Right hindlimb (tissue), 1 donor: ENCODE measurements around the gene ATP1B2.
"Not testable (repeated sequence)": the region's sequence is repeated elsewhere in the genome, so short reads cannot be mapped to it uniquely, and the experiment has no call there.

ENCODE experiments used
- DNase-seq: peaks from one replicate; pipeline ENCODE4 v3.0.0-alpha.2; 2018

Gene ATP1B2

DNA sequence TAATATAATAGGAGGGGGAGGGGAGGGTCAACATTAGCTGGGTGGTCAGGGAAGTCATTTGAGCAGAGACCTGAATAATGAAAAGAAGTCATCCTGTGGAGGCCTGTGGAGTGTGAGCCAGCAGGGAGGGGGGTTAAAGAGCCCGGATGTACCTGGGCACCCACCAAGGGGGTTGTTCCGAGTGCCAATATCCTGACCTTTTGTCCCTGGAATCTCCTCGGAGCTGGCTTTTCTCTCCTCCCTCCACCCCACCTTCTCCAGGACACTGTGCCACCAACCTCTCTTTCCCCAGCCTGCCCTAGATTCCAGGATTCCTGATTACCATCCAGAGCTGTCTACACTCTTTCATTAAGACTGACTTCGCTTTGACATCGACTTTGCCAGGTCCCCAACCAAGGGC is 14.6 kb upstream of the ATP1B2 start:
- DNase-seq, result no peak

DNA sequence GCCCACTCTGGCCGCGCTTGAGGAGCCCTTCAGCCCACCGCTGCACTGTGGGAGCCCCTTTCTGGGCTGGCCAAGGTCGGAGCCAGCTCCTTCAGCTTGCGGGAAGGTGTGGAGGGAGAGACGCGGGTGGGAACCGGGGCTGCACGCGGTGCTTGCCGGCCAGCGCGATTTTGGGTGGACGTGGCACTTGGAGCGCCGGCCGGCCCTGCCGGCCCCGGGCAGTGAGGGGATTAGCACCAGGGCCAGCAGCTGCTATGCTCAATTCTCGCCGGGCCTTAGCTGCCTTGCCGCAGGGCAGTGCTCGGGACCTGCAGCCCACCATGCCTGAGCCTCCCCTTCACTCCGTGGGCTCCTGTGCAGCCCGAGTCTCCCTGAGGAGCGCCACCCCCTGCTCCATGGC is 9.9 kb upstream of the ATP1B2 start:
- no peak for DNase-seq

DNA sequence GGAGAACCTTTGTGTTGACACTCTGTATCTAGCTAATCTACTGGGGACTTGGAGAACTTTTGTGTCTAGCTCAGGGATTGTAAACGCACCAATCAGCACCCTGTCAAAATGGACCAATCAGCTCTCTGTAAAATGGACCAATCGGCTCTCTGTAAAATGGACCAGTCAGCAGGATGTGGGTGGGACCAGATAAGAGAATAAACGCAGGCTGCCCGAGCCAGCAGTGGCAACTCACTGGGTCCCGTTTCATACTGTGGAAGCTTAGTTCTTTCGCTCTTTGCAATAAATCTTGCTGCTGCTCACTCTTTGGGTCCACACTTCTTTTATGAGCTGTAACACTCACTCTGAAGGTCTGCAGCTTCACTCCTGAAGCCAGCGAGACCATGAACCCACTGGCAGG is 9.1 kb upstream of the ATP1B2 start:
- DNase-seq, result not testable (repeated sequence)

DNA sequence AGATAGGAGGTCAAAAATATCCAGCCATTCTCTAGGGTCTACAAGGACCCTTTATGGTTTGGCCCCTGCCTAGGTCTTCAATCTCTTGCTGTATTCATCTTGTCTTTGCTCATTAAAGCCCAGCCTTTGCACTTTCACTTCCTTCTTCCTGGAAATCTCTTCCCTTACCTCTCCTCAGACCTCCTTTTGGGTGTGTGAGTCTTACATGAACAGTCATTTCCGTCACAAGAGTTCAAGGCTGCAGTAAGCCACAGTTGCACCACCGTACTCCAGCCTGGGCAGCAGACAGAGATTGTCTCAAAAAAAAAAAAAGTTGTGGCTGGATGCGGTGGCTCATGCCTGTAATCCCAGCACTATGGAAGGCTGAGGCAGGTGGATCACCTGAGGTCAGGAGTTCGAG is 6.0 kb upstream of the ATP1B2 start:
- no peak for DNase-seq

DNA sequence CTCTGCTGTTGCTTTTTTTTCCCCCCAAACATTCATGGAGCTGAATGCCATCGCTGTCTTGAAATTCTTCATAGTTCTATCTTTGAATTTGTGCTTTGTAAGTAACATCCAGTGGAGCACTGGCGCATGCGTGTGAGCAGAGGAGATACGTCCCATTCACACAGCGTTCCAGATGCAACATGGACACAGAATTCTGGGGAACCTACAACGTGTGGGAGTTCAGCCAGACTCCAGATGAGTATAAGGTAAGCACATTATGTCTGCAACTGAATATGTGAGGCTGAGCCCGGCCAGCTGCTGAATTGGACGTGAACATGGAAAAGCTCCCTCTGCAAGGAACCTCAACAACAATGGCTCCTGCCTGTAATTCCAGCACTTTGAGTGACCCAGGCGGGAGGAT is 4.3 kb upstream of the ATP1B2 start:
- DNase-seq, result no peak

DNA sequence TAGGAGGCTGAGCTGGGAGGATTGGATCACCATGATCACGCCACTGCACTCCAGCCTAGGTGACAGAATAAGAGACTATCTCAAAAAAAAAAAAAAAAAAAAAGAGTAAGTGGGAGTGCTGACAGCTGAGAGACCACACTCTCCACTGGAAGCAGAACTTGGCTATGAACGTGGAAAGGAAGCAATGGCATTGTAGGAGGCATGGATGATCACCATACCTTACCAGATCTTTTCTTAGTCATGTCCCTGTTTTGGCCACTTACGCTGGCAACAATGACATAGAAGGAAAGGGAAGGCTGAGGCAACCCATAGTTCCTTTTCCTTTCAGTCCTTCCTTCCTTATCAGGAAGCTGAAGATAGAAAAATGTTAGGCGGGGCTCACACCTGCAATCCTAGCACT is 3.7 kb upstream of the ATP1B2 start:
- DNase-seq, result no peak

DNA sequence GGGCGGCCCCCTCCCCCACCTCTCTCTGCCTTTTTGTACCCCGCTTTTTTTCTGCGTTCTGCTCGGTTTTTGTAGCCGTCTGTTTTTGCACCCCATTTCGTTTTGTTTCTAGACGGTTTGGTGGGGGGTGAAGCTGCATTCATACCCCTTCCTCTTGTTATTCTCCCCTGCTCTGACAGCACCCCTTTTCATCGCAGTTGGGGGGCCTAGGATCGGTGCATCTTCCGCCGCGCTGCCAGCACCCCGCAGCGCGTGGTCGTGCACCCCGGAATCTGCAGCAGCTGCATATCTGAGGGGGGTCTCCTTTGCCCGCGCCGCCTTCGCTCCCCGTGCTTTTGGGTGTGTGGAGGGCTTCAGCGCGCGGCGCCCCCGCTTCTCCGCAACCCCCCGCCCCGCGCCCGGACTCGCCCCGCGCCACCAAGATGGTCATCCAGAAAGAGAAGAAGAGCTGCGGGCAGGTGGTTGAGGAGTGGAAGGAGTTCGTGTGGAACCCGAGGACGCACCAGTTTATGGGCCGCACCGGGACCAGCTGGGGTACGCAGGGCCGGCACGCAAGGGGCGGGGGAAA is 455 bp downstream of the ATP1B2 start:
- no peak for DNase-seq

DNA sequence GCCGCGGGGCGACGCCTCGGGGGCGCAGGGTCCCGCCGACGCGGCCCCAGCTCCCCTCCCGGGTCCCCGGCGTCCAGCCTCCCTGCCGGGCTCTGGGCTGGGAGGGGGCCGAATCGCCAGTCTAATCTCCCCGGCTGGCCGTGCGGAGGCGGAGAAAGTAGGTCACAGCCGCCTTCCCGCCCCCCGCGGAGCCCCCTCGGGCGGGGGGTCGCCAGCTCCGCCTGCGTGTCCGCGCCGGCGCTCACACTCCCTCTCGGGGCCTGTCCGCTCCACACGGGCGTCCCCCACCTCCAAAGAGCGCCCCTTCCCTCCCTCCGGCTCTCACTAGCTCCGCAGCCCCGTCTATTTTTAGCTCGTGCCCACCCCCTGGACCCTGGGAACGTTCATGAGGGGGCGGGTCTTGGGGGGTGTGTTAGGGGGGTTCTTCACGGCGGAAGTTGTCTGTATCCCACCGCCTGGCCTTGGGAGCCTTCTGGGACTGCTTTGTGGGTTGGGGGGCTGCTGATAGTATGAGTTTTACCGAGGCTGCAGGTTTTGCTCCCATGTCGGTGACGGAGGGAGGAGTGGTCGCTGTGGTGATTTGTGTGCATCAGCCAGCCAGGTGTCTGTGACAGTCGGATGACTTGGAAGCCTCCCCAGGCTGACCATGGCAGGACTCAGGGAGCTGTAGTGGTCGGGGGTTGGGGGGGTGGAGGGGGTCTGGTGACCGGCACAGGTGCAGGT is 1.1 kb downstream of the ATP1B2 start:
- peak; percentile 72 for DNase-seq

DNA sequence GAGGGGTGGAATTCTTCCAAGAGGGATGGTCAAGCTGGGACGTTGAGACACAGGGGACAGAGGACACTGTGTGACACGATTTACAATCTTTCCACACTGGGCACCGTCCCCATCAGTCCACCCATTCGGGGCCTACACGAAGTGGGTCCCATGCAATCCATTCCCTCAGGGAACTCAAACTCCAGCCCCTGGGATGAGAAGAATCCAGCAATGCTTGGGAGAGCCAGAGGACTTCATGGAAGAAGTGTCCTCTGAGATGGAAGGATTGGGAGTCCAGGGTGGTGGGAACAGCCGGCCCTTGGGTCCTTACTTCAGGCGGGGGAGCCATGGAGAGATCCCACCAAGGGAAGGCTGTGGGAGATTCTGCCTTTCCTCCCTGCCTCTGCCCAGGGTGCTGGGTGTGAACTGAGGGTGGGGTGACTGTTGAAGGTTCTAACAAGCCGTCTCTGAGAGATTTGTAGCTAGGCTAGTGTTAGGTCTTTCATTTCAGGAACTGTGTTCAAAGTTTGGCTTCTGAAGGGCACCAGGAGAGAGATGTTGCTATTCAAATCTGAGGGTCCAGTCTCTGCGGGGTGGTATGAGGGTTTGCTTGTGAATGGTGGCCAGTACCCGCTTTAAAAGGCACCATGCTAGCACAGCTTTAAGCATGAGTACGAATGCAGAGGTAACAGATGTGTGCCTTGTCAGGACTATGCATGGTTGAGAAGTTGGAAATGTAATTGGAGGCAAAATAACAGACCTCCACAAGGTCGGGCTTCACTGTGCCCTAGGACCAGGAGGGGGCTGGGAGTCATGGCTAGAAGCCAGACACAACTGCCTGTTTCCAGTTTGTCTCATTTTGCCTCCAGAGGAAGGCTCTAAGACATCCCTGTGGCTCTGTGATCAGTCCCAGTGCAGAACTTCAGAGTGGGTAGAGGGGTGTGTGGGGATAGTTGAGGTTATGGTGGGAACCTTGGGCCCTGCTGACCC is 1.9 kb downstream of the ATP1B2 start:
- DNase-seq, result no peak

DNA sequence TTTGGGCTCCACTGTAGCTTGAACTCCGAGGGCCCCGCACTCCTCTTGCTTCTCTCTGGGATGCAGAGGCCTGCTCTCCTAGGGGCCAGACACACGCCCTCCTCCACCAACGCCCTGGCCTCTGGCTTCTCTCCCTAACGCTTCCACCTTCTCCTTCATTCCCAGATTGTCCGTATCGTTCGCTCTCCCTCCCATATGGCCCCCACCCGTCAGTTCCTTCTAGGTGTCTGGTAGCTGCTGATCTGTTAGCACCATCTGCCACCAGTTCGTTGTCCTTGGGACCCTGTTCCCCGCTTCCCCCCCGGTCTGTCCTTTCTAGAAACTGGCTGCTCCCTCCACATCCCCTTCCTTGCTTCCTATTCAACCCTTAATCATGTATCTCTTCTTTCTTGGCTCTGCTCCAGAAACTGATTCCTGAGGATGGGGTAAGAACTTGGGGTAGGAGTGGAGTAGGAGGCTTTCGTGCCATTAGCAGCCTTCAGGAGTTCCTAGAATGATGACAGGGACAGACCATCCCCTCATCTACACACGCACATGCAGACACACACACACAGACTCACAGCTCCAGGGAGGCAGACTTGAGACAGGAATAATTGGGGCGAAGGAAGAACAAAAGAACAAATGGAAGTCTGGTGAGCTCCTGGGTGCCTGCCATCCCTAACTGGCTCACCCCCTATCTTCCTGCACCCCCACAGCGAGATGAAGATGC is 4.3 kb downstream of the ATP1B2 start:
- no peak for DNase-seq

DNA sequence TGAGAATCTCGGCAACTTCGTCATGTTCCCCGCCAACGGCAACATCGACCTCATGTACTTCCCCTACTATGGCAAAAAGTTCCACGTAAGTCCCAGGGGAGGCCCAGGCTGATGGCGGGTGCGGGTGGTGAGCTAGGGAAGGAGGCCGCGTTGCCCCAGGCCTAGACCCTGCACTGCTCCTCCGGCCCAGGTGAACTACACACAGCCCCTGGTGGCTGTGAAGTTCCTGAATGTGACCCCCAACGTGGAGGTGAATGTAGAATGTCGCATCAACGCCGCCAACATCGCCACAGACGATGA is 4.8 kb downstream of the ATP1B2 start:
- no peak for DNase-seq

DNA sequence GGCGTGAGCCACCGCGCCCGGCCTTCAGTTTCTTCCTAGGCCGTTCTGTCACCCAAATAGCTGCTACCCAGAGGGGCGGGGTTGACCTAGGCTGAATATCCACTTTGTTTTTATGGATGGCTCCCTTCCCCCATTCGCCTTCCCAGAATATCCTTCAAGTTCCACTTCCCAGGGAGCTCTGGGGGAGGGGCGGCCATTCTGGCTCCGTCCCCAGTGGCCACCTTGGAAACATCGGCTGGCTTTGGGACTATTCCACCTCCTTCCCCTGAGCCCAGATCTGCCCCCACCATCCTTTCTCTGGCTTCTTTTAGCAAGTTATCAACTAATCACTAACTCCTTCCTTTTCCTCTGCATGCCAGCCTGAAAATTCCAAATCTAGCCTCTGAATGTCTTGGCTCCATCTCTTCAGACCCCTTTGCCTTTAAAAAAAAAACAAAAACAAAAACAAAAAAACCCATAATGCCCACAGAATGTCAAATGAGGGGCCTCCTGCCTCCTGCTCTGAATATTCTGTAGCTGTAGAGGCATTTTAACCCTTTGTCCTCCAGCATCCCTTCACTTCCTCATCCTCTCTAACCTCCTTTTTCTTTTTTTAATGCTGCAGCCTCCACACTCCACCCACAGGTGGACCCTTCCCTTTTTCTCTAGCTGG is 6.4 kb downstream of the ATP1B2 start:
- DNase-seq, result peak; percentile 51

DNA sequence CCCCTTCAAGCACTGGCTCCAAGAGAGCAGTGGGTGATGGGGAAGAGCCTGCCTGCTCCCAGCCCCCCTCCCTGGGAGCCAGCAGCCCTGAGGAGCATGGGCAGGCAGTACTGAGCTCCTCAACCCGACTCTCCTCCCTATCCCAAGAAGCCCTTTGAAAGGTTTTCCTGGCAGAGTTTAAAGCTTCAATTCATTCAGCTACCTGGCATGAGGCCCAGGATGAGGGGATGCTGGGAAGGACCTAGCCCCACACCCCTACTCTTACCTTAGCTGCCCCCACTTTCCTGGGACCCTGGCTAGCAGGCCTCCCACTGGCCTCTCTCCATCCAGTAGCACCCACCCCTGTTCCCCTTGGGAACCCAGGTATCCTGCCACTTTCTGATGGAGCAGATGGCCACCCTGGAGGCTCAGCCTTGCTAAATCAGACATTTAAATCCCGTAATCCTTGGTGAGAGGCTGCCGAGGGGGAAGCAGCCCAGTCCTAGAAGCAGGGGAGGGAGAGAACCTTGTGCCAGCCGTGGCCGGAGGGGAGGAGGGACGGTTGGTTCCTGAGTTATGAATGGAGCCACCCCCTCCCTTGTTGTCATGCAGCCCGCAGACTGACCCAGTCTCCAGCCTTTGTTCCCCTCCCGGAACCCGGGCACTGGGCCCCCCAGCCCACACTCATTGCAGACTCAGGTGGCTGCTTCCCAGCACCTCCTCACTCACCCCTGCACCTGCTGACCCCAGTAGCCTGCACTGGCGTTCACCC is 17.1 kb downstream of the ATP1B2 start:
- DNase-seq, result peak; percentile 54

DNA sequence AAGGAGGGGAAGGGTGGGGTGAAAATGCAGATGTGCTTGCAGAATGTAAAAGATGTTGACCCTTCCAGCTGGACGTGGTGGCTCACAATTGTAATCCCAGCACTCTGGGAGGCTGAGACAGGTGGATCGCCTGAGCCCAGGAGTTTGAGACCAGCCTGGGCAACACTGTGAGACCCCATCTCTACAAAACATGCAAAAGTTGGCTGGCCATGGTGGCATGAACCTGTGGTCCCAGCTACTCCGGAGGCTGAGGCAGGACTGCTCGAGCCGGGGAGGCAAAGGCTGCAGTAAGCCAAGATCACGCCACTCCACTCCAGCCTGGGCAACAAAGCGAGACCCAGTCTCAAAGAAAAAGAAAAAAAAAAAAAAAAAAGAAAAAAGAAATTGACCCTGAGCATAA is 17.8 kb downstream of the ATP1B2 start:
- DNase-seq, result no peak

DNA sequence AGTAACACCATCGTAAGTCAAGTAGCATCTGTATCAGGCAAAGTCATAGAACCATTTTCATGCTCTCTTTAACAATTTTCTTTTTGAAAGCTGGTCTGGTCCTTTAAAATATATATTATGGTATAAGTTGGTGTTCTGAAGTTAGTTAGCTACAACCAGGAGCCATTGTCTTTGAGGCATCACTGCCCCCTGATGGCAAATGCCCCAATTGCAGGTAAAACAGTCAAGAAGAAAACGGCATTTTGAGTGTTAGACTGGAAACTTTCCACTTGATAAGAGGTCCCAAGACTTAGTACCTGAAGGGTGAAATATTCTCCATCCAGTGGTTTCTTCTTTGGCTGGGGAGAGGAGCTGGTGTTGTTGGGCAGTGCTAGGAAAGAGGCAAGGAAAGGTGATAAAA is 22.5 kb downstream of the ATP1B2 start:
- DNase-seq, result no peak

DNA sequence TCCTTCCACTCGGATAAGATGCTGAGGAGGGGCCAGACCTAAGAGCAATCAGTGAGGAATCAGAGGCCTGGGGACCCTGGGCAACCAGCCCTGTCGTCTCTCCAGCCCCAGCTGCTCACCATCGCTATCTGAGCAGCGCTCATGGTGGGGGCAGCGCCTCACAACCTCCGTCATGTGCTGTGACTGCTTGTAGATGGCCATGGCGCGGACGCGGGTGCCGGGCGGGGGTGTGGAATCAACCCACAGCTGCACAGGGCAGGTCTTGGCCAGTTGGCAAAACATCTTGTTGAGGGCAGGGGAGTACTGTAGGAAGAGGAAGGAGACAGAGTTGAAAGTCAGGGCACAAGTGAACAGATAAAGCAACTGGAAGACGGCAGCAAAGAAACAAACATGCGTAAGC is 24.2 kb downstream of the ATP1B2 start:
- no peak for DNase-seq

DNA sequence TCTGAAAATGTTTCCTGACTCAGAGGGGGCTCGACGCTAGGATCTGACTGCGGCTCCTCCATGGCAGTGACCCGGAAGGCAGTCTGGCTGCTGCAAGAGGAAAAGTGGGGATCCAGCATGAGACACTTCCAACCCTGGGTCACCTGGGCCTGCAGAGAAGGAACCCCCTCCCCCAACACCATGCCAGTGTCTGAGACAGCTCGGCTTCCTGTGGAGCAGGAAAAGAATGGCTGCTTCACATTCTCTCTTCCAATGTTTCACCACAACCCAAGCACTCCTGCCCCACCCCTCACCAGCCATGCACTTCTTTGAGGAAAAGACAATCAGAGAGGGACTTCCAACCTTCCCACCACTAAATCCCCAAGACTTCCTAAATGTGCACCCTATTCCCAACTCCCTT is 25.8 kb downstream of the ATP1B2 start:
- no peak for DNase-seq

DNA sequence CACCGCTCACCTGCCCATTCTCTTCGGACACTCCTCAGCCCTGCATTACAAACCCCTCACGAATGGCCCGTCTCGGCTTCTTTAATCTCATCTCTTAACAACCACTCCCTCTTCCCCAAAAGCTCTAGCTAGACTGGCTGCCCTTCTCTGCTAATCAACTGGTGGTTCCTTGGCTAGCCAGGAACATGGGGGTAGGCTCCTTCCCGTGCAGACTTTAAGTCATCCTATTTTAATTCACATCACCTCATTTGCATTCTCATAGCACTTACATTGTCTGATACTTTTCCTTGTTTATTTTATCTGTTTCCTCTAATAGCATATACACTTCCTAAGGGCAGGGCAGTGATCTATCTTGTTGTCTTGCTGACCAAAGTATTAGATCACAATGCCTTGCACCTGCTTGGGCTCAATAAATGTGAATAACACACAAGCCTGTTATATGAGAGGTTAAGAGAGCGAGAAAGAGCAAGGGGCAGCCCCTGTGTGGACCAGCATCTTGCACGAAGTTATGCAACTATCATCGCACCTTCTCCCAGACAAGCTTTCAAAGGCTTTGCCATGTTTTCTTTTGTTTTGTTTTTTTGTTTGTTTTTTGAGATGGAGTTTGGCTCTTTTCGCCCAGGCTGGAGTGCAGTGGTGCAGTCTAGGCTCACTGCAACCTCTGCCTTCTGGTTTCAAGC is 26.8 kb downstream of the ATP1B2 start:
- DNase-seq, result no peak

DNA sequence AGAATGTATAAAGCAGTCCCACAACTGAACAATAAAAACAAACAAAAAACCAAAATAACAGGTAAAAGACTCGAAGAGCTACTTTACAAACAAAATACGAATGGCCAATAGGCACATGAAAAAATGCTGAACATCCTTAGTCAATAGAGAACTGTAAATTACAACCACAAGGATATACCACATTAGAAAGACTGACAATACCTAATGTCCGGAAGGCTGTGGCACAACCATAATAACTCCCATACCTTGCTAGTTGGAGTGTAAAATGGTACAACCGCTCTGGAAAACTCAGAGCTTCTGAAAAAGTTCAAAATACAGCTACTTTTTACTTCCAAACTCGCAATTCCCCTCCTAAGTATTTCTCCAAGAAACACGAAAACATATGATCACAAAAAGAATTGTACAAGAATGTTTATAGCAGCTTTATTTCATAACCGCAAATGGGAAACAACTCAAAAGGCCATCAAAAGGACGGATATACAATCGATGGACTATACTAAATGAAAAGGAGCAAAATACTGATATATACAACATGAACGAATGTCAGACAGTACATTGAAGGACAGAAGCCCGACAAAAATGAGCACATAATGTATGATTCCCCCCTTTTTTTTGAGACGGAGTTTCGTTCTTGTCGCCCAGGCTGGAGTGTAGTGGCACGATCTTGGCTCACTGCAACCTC is 34.3 kb downstream of the ATP1B2 start:
- DNase-seq, result no peak

DNA sequence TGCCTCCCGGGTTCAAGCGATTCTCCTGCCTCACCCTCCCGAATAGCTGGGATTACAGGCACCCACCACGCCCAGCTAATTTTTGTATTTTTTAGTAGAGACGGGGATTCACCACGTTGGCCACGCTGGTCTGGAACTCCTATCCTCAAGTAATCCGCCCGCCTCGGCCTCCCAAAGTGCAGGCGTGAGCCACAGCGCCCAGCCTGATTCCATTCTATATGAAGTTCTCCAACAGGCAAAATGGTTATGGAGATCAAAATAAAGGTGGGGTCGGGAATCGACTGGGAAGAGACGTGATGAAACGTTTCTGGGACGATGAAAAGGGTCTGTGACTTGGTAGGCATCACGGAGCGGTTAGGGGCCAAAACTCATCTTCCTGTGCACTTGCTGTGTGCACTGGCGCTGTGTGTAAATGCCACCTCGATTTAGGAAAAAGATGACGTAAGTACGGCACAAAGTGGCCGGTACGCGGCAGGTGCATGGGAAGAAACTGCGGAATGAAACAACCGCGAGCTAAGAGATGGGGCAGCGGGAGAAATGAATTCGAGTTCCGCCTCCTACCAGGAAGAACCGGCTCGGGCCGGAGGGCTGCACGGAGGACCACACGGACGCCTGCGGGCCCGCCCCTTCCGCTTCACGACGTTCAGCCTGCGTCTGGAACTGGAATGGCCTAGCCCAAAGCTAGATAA is 35.0 kb downstream of the ATP1B2 start:
- peak; percentile 95 for DNase-seq
